WTC11 (cell line): ENCODE results near the gene UEVLD. TPM values are rescaled to one million over a fixed set of nuclear protein-coding genes. Genes with fewer than 3 reads are reported as not detected.

Source experiments
- ATAC-seq: fragments of 200-7000 bp; cut with Tn5 transposase; 2 replicates; pipeline ENCODE4 v1.10.0; 2021; ENCODE audit warnings: mild to moderate bottlenecking, moderate library complexity
- CTCF ChIA-PET: fragments of 300-600 bp; sonication (Branson Sonifier 250); formaldehyde crosslinking; loops from one replicate; lab custom pipeline; 2021; ENCODE audit warnings: antibody characterized with exemption; lab: Charles Lee
- POLR2A ChIA-PET: fragments of 350-600 bp; sonication (Branson Sonifier 250); formaldehyde crosslinking; loops from one replicate; lab custom pipeline; 2021; ENCODE audit warnings: antibody characterized with exemption; lab: Charles Lee
- DNase-seq: peaks from one replicate; pipeline ENCODE4 v3.0.0; 2021; ENCODE audit warnings: low spot score
- H3K27ac Mint-ChIP-seq: 2 replicates; pipeline ENCODE4 v1.8.0; 2021; ENCODE audit warnings: mixed read lengths
- H3K27me3 Mint-ChIP-seq: 2 replicates; pipeline ENCODE4 v1.8.0; 2021; ENCODE audit warnings: low read depth, mild to moderate bottlenecking, moderate library complexity, mixed read lengths
- H3K36me3 Mint-ChIP-seq: 2 replicates; pipeline ENCODE4 v1.8.0; 2021; ENCODE audit warnings: mixed read lengths
- H3K4me1 Mint-ChIP-seq: 2 replicates; pipeline ENCODE4 v1.8.0; 2022; ENCODE audit warnings: mixed read lengths
- H3K4me3 Mint-ChIP-seq: 2 replicates; pipeline ENCODE4 v1.8.0; 2021; ENCODE audit warnings: mild to moderate bottlenecking, moderate library complexity, mixed read lengths
- H3K9me3 Mint-ChIP-seq: 2 replicates; pipeline ENCODE4 v1.8.0; 2021; ENCODE audit warnings: mixed read lengths
- CREM ChIP-seq: sonication (generic); formaldehyde crosslinking; IDR thresholded peaks from 2 replicates; pipeline ENCODE4 v1.8.1; 2022; ENCODE audit warnings: mild to moderate bottlenecking, missing genetic modification reagents, moderate library complexity
- ETV6 ChIP-seq: sonication (generic); formaldehyde crosslinking; IDR thresholded peaks from 2 replicates; pipeline ENCODE4 v1.8.1; 2022; ENCODE audit warnings: mild to moderate bottlenecking, missing genetic modification reagents
- HMGA2 ChIP-seq: fragments of 250-450 bp; sonication (Bioruptor Pico); IDR thresholded peaks from 2 replicates; pipeline ENCODE4 v1.4.0; 2021; ENCODE audit warnings: mild to moderate bottlenecking, moderate library complexity
- NR2C2 ChIP-seq: sonication (generic); formaldehyde crosslinking; IDR thresholded peaks from 2 replicates; pipeline ENCODE4 v1.8.0; 2022; ENCODE audit warnings: mild to moderate bottlenecking, missing genetic modification reagents
- OVOL2 ChIP-seq: fragments of 250-450 bp; sonication (Bioruptor Pico); IDR thresholded peaks from 2 replicates; pipeline ENCODE4 v1.9.0; 2021; ENCODE audit warnings: mild to moderate bottlenecking, borderline replicate concordance
- RELA ChIP-seq: sonication (generic); formaldehyde crosslinking; IDR thresholded peaks from 2 replicates; pipeline ENCODE4 v1.8.1; 2022; ENCODE audit warnings: missing genetic modification reagents, mild to moderate bottlenecking, borderline replicate concordance
- RORB ChIP-seq: fragments of 250-450 bp; sonication (Bioruptor Pico); IDR thresholded peaks from 2 replicates; pipeline ENCODE4 v1.9.0; 2021; ENCODE audit warnings: mild to moderate bottlenecking
- SMAD3 ChIP-seq: sonication (generic); formaldehyde crosslinking; IDR thresholded peaks from 2 replicates; pipeline ENCODE4 v1.8.0; 2022; ENCODE audit warnings: missing genetic modification reagents, mild to moderate bottlenecking, borderline replicate concordance
- ZNF121 ChIP-seq: sonication (generic); formaldehyde crosslinking; IDR thresholded peaks from 2 replicates; pipeline ENCODE4 v1.8.0; 2023; ENCODE audit warnings: missing genetic modification reagents
- total RNA-seq: library from RNA; stranded (reverse); gene quantifications from 3 replicates; pipeline ENCODE4 v1.2.3, GENCODE V29; 2021
- TF ChIP-seq, protein P1 (sequence below): sonication (generic); formaldehyde crosslinking; IDR thresholded peaks from 2 replicates; pipeline ENCODE4 v1.8.1; 2022; ENCODE audit warnings: mild to moderate bottlenecking, missing genetic modification reagents, moderate library complexity, borderline replicate concordance
- TF ChIP-seq, protein P2 (sequence below): sonication (generic); formaldehyde crosslinking; IDR thresholded peaks from 2 replicates; pipeline ENCODE4 v1.8.0; 2022; ENCODE audit warnings: missing genetic modification reagents
- TF ChIP-seq, protein P3 (sequence below): sonication (generic); formaldehyde crosslinking; IDR thresholded peaks from 2 replicates; pipeline ENCODE4 v1.8.0; 2023; ENCODE audit warnings: missing genetic modification reagents, mild to moderate bottlenecking, borderline replicate concordance
- TF ChIP-seq, protein P4 (sequence below): sonication (generic); formaldehyde crosslinking; IDR thresholded peaks from 2 replicates; pipeline ENCODE4 v1.8.0; 2022; ENCODE audit warnings: mild to moderate bottlenecking, missing genetic modification reagents
- TF ChIP-seq, protein P5 (sequence below): sonication (generic); formaldehyde crosslinking; IDR thresholded peaks from 2 replicates; pipeline ENCODE4 v1.8.1; 2023; ENCODE audit warnings: mild to moderate bottlenecking, missing genetic modification reagents, moderate library complexity
- TF ChIP-seq, protein P6 (sequence below): sonication (generic); formaldehyde crosslinking; conservative IDR thresholded peaks from 2 replicates; pipeline ENCODE4 v1.8.1; 2022; ENCODE audit warnings: mild to moderate bottlenecking, missing genetic modification reagents

UEVLD gene
- total RNA-seq, 1 experiment from 2014 or later = 7.5 TPM

- ChIA-PET CTCF (no interaction called here), POLR2A (interaction anchor here (0.6 kb wide), 1 partner anchor 134 kb away, joined by 4 read pairs; no protein-coding TSS in a partner anchor)
- H3K4me3 Mint-ChIP-seq = no peak overlapping the region
- H3K9me3 Mint-ChIP-seq = no peaks in the 10 kb centered on the region
- no peaks in the 10 kb centered on the region for H3K4me1 Mint-ChIP-seq
- ATAC-seq (no peak), DNase-seq (no peak)
- TF ChIP-seq, protein P1, sequence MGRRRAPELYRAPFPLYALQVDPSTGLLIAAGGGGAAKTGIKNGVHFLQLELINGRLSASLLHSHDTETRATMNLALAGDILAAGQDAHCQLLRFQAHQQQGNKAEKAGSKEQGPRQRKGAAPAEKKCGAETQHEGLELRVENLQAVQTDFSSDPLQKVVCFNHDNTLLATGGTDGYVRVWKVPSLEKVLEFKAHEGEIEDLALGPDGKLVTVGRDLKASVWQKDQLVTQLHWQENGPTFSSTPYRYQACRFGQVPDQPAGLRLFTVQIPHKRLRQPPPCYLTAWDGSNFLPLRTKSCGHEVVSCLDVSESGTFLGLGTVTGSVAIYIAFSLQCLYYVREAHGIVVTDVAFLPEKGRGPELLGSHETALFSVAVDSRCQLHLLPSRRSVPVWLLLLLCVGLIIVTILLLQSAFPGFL (CRISPR knock-in tag) = no peak
- no peak for TF ChIP-seq RORB (CRISPR knock-in tag)
- TF ChIP-seq OVOL2 = no peak
- TF ChIP-seq, protein P2, sequence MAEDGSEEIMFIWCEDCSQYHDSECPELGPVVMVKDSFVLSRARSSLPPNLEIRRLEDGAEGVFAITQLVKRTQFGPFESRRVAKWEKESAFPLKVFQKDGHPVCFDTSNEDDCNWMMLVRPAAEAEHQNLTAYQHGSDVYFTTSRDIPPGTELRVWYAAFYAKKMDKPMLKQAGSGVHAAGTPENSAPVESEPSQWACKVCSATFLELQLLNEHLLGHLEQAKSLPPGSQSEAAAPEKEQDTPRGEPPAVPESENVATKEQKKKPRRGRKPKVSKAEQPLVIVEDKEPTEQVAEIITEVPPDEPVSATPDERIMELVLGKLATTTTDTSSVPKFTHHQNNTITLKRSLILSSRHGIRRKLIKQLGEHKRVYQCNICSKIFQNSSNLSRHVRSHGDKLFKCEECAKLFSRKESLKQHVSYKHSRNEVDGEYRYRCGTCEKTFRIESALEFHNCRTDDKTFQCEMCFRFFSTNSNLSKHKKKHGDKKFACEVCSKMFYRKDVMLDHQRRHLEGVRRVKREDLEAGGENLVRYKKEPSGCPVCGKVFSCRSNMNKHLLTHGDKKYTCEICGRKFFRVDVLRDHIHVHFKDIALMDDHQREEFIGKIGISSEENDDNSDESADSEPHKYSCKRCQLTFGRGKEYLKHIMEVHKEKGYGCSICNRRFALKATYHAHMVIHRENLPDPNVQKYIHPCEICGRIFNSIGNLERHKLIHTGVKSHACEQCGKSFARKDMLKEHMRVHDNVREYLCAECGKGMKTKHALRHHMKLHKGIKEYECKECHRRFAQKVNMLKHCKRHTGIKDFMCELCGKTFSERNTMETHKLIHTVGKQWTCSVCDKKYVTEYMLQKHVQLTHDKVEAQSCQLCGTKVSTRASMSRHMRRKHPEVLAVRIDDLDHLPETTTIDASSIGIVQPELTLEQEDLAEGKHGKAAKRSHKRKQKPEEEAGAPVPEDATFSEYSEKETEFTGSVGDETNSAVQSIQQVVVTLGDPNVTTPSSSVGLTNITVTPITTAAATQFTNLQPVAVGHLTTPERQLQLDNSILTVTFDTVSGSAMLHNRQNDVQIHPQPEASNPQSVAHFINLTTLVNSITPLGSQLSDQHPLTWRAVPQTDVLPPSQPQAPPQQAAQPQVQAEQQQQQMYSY (CRISPR knock-in tag) = no peak
- TF ChIP-seq, protein P3, sequence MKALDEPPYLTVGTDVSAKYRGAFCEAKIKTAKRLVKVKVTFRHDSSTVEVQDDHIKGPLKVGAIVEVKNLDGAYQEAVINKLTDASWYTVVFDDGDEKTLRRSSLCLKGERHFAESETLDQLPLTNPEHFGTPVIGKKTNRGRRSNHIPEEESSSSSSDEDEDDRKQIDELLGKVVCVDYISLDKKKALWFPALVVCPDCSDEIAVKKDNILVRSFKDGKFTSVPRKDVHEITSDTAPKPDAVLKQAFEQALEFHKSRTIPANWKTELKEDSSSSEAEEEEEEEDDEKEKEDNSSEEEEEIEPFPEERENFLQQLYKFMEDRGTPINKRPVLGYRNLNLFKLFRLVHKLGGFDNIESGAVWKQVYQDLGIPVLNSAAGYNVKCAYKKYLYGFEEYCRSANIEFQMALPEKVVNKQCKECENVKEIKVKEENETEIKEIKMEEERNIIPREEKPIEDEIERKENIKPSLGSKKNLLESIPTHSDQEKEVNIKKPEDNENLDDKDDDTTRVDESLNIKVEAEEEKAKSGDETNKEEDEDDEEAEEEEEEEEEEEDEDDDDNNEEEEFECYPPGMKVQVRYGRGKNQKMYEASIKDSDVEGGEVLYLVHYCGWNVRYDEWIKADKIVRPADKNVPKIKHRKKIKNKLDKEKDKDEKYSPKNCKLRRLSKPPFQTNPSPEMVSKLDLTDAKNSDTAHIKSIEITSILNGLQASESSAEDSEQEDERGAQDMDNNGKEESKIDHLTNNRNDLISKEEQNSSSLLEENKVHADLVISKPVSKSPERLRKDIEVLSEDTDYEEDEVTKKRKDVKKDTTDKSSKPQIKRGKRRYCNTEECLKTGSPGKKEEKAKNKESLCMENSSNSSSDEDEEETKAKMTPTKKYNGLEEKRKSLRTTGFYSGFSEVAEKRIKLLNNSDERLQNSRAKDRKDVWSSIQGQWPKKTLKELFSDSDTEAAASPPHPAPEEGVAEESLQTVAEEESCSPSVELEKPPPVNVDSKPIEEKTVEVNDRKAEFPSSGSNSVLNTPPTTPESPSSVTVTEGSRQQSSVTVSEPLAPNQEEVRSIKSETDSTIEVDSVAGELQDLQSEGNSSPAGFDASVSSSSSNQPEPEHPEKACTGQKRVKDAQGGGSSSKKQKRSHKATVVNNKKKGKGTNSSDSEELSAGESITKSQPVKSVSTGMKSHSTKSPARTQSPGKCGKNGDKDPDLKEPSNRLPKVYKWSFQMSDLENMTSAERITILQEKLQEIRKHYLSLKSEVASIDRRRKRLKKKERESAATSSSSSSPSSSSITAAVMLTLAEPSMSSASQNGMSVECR (CRISPR knock-in tag) = no peak
- no peak for TF ChIP-seq CREM (CRISPR knock-in tag)
- TF ChIP-seq ETV6 = no peak
- TF ChIP-seq, protein P4, sequence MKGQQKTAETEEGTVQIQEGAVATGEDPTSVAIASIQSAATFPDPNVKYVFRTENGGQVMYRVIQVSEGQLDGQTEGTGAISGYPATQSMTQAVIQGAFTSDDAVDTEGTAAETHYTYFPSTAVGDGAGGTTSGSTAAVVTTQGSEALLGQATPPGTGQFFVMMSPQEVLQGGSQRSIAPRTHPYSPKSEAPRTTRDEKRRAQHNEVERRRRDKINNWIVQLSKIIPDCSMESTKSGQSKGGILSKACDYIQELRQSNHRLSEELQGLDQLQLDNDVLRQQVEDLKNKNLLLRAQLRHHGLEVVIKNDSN (CRISPR knock-in tag) = no peak
- TF ChIP-seq RELA (CRISPR knock-in tag) = no peak
- TF ChIP-seq HMGA2 (CRISPR knock-in tag) = no peak
- TF ChIP-seq NR2C2 (CRISPR knock-in tag) = no peak
- TF ChIP-seq, protein P5, sequence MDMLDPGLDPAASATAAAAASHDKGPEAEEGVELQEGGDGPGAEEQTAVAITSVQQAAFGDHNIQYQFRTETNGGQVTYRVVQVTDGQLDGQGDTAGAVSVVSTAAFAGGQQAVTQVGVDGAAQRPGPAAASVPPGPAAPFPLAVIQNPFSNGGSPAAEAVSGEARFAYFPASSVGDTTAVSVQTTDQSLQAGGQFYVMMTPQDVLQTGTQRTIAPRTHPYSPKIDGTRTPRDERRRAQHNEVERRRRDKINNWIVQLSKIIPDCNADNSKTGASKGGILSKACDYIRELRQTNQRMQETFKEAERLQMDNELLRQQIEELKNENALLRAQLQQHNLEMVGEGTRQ = no peak
- TF ChIP-seq, protein P6, sequence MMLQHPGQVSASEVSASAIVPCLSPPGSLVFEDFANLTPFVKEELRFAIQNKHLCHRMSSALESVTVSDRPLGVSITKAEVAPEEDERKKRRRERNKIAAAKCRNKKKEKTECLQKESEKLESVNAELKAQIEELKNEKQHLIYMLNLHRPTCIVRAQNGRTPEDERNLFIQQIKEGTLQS (CRISPR knock-in tag) = no peak
- H3K36me3 Mint-ChIP-seq = peaks cover 44% of the 10 kb centered on the region
- H3K27me3 Mint-ChIP-seq = no peaks in the 10 kb centered on the region
- no peak overlapping the region for H3K27ac Mint-ChIP-seq
These were observed 90.5 kb downstream of the UEVLD start for GRCh38 chr11:18498039-18498438.

GRCh38 chr11:18495703-18496102 is 92.8 kb downstream of the UEVLD start:
- Mint-ChIP-seq H3K27me3 (no peaks in the 10 kb centered on the region), H3K4me1 (no peaks in the 10 kb centered on the region), H3K4me3 (no peak overlapping the region), H3K9me3 (no peaks in the 10 kb centered on the region), H3K27ac (no peak overlapping the region), H3K36me3 (peaks cover 24% of the 10 kb centered on the region)
- ChIA-PET CTCF (interaction anchor here (0.5 kb wide), 1 partner anchor 55 kb away, joined by 3 read pairs; no protein-coding TSS in a partner anchor), POLR2A (no interaction called here)
- TF ChIP-seq ZNF121 (CRISPR knock-in tag) (peak; percentile 43; the same call in 1 of the 2 replicates), SMAD3 (no peak)
- DNase-seq (no peak), ATAC-seq (no peak)
